LNCAP (cell line): ENCODE measurements around the gene CAPZA2.

Source experiments
- CTCF ChIP-seq: fragments of 450-650 bp; IDR thresholded peaks from 2 replicates; pipeline ENCODE4 v1.5.1; 2017; ENCODE audit warnings: mild to moderate bottlenecking

Gene CAPZA2

DNA sequence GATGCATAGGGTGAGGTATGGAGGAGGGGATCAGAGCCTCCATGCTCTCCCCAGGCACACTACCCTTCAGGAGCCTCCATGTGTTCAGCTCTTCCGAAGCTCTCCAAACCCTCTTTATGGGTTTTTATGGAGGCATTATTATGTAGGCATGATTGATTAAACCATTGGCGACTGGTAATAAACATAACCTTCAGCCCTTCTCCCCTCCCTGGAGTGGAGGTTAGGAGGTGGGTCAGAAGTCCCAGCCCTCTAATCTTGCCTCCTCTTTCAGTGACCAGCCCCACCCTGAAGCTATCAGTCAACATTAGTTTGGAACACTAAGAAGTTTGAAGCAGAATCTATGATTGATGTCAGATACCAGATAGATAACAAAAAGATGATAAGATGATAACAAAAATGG is 23.3 kb downstream of the CAPZA2 start:
- no peak for TF ChIP-seq CTCF

GRCh38 chr7:116886543-116887156 is 24.3 kb downstream of the CAPZA2 start:
- TF ChIP-seq CTCF = no peak

GRCh38 chr7:116888895-116889294 is 26.5 kb downstream of the CAPZA2 start:
- no peak for TF ChIP-seq CTCF

- TF ChIP-seq CTCF = no peak
Measured at GRCh38 chr7:116895849-116896248, 33.5 kb downstream of the CAPZA2 start.

GRCh38 chr7:116897661-116898060 is 35.3 kb downstream of the CAPZA2 start:
- no peak for TF ChIP-seq CTCF

GRCh38 chr7:116899308-116899707 is 36.9 kb downstream of the CAPZA2 start:
- no peak for TF ChIP-seq CTCF

DNA sequence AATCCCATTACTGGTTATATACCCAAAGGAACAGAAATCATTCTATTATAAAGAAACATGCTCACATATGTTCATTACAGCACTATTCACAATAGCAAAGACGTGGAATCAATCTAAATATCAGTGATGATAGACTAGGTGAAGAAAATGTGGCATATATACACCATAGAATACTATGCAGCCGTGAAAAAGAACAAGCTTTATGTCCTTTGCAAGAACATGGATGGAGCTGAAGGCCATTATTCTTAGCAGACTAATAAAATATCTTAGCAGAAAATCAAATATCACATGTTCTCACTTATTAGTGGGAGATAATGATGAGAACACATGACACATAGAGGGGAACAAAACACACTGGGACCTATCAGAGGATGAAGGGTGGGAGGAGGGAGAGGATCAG is 38.8 kb downstream of the CAPZA2 start:
- no peak for TF ChIP-seq CTCF

- no peak for TF ChIP-seq CTCF
Measured at GRCh38 chr7:116902867-116903266, 40.5 kb downstream of the CAPZA2 start.
